PC-9 (cell line): Measurements from ENCODE around the gene SRPK1. TPM values are rescaled to one million over a fixed set of nuclear protein-coding genes. Genes with fewer than 3 reads are reported as not detected.

ENCODE experiments used
- BruUV-seq: library from RNA; stranded (reverse); fragments of 400-500 nt; replicated peaks from 2 replicates; lab custom pipeline; 2021; lab: Mats Ljungman, UMichigan
- CTCF ChIA-PET: fragments of 300-600 bp; sonication (Branson Sonifier 250); formaldehyde crosslinking; loops from one replicate; lab custom pipeline; 2022; ENCODE audit warnings: antibody characterized with exemption; lab: Charles Lee
- POLR2A ChIA-PET: fragments of 300-600 bp; sonication (Branson Sonifier 250); formaldehyde crosslinking; loops from one replicate; lab custom pipeline; 2022; ENCODE audit warnings: antibody characterized with exemption; ENCODE audit not compliant: unreplicated experiment; lab: Charles Lee
- DNase-seq, 2 experiments: peaks; one replicate each; pipeline versions ENCODE4 v3.0.0 to v3.0.0-alpha.2; 2015 to 2022; ENCODE audit warnings: mixed read lengths in 1 of 2
- H2AFZ ChIP-seq: fragments of 200-600 bp; sonication (generic); 2 replicates; pipeline ENCODE4 v1.8.1; 2017; ENCODE audit warnings: antibody characterized with exemption
- H3F3A ChIP-seq: fragments of 200-600 bp; sonication (generic); 2 replicates; pipeline ENCODE4 v1.8.1; 2017; ENCODE audit warnings: antibody characterized with exemption, mild to moderate bottlenecking, low read depth; ENCODE audit not compliant: insufficient read depth
- H3K27ac ChIP-seq: fragments of 200-600 bp; sonication (generic); 2 replicates; pipeline ENCODE4 v1.6.1; 2016; ENCODE audit warnings: mixed run types
- H3K27me3 ChIP-seq: fragments of 200-600 bp; sonication (generic); 2 replicates; pipeline ENCODE4 v1.6.1; 2016; ENCODE audit warnings: low read depth, mixed run types; ENCODE audit not compliant: insufficient read depth
- H3K36me3 ChIP-seq: fragments of 200-600 bp; sonication (generic); 2 replicates; pipeline ENCODE4 v1.6.1; 2016; ENCODE audit warnings: low read depth, mixed run types
- H3K4me1 ChIP-seq: fragments of 200-600 bp; sonication (generic); replicated peaks from 2 replicates; pipeline ENCODE4 v1.6.1; 2016; ENCODE audit warnings: mixed run types; ENCODE audit not compliant: insufficient read depth
- H3K4me2 ChIP-seq: fragments of 200-600 bp; sonication (generic); 2 replicates; pipeline ENCODE4 v1.6.1; 2017; ENCODE audit warnings: mixed run types
- H3K4me3 ChIP-seq: fragments of 200-600 bp; sonication (generic); 2 replicates; pipeline ENCODE4 v1.6.1; 2016; ENCODE audit warnings: mixed run types
- H3K79me2 ChIP-seq: fragments of 200-600 bp; sonication (generic); 2 replicates; pipeline ENCODE4 v1.6.1; 2017; ENCODE audit warnings: low read depth, mixed run types
- H3K9me2 ChIP-seq: fragments of 200-600 bp; sonication (generic); 2 replicates; pipeline ENCODE4 v1.8.1; 2017; ENCODE audit warnings: mild to moderate bottlenecking; ENCODE audit not compliant: insufficient read depth
- H3K9me3 ChIP-seq: fragments of 200-600 bp; sonication (generic); 2 replicates; pipeline ENCODE4 v1.8.1; 2016; ENCODE audit warnings: low read depth; ENCODE audit not compliant: insufficient read depth
- H4K20me1 ChIP-seq: fragments of 200-600 bp; sonication (generic); 2 replicates; pipeline ENCODE4 v1.8.1; 2017; ENCODE audit not compliant: insufficient read depth
- CTCF ChIP-seq: fragments of 200-600 bp; sonication (generic); conservative IDR thresholded peaks from 2 replicates; pipeline ENCODE4 v1.6.1; 2017; ENCODE audit warnings: mixed run types, antibody characterized with exemption, mild to moderate bottlenecking, moderate library complexity
- EZH2 ChIP-seq: fragments of 200-600 bp; sonication (generic); IDR thresholded peaks from 2 replicates; pipeline ENCODE4 v1.8.0; 2017; ENCODE audit warnings: antibody characterized with exemption, low read depth
- intact Hi-C: fragments of 100-400 bp; cut with micrococcal nuclease; formaldehyde crosslinking; loops from one replicate; pipeline ENCODE4 v1.10.0; 2022; ENCODE audit not compliant: unreplicated experiment
- total RNA-seq: library from RNA; stranded (reverse); gene quantifications from 2 replicates; pipeline ENCODE4 v1.2.3, GENCODE V29; 2021

Gene SRPK1
- total RNA-seq, 1 experiment from 2014 or later, result 98.7 TPM

- no peak for TF ChIP-seq EZH2
- TF ChIP-seq CTCF, result no peak
- ChIA-PET POLR2A (no interaction called here), CTCF (no interaction called here)
- no peaks in the 10 kb centered on the region for H3K9me3 ChIP-seq
- no TSS peak for BruUV-seq
- H3K27ac ChIP-seq, result no peak overlapping the region
- intact Hi-C loops, result no loop called here
- H3K4me2 ChIP-seq, result no peak overlapping the region
- H4K20me1 ChIP-seq, result no peaks in the 10 kb centered on the region
- no peak for DNase-seq
- no peaks in the 10 kb centered on the region for H3K9me2 ChIP-seq
- H3K4me3 ChIP-seq, result no peak overlapping the region
- peaks cover 9% of the 10 kb centered on the region; the same call in 1 of the 2 replicates for H3K4me1 ChIP-seq
- H3F3A ChIP-seq, result peaks cover 3% of the 10 kb centered on the region; the same call in 1 of the 2 replicates
- no peaks in the 10 kb centered on the region for H3K36me3 ChIP-seq
- peaks cover 4% of the 10 kb centered on the region; the same call in 1 of the 2 replicates for H3K27me3 ChIP-seq
- no peaks in the 10 kb centered on the region for H3K79me2 ChIP-seq
- no peak overlapping the region; the same call in 1 of the 2 replicates for H2AFZ ChIP-seq
These were observed 132.4 kb downstream of the SRPK1 start for GRCh38 chr6:35788423-35788982.

- Histone ChIP-seq H2AFZ (no peak overlapping the region), H3K27me3 (peaks cover 4% of the 10 kb centered on the region; the same call in 1 of the 2 replicates), H3K4me1 (peaks cover 14% of the 10 kb centered on the region), H3F3A (peaks cover 3% of the 10 kb centered on the region; the same call in 1 of the 2 replicates), H3K9me2 (no peaks in the 10 kb centered on the region), H3K27ac (no peak overlapping the region), H3K4me3 (no peak overlapping the region), H3K4me2 (no peak overlapping the region), H4K20me1 (no peaks in the 10 kb centered on the region), H3K36me3 (no peaks in the 10 kb centered on the region), H3K9me3 (no peaks in the 10 kb centered on the region), H3K79me2 (no peaks in the 10 kb centered on the region)
- BruUV-seq, result no TSS peak
- intact Hi-C loops, result no loop called here
- TF ChIP-seq EZH2 (no peak), CTCF (no peak)
- POLR2A ChIA-PET, result interaction anchor here (0.7 kb wide), 1 partner anchor 571 kb away, joined by 3 read pairs; no protein-coding TSS in a partner anchor
- no peak for DNase-seq
- CTCF ChIA-PET, result no interaction called here
These were observed 133.4 kb downstream of the SRPK1 start for GRCh38 chr6:35787266-35788218.

- Histone ChIP-seq H3K4me3 (no peak overlapping the region), H3K4me1 (peaks cover 22% of the 10 kb centered on the region), H3K27me3 (peaks cover 4% of the 10 kb centered on the region; the same call in 1 of the 2 replicates), H3K9me2 (no peaks in the 10 kb centered on the region), H3K4me2 (no peak overlapping the region), H3K79me2 (no peaks in the 10 kb centered on the region), H3F3A (peaks cover 10% of the 10 kb centered on the region; the same call in 1 of the 2 replicates), H3K36me3 (no peaks in the 10 kb centered on the region), H3K27ac (no peak overlapping the region), H3K9me3 (no peaks in the 10 kb centered on the region), H2AFZ (no peak overlapping the region), H4K20me1 (no peaks in the 10 kb centered on the region)
- DNase-seq, result no peak
- ChIA-PET CTCF (no interaction called here), POLR2A (no interaction called here)
- no peak for TF ChIP-seq EZH2
- no peak for TF ChIP-seq CTCF
- no TSS peak for BruUV-seq
- intact Hi-C loops, result no loop called here
These were observed 134.1 kb downstream of the SRPK1 start for GRCh38 chr6:35786810-35787209.
